Measurements from ENCODE around the gene YARS1.

Gene YARS1

GRCh38 chr1:32773018-32773763 lies 44.0 kb downstream of the YARS1 start:
- H3K36me3 Mint-ChIP-seq (ENCODE audit: low read depth), result peaks cover 43% of the 10 kb centered on the region
- H3K4me3 Mint-ChIP-seq, result peak overlapping the region; percentile 33
- H3K27ac Mint-ChIP-seq, result peak overlapping the region; percentile 69
- H3K9me3 Mint-ChIP-seq, result no peaks in the 10 kb centered on the region
- H3K4me1 Mint-ChIP-seq, result peaks cover 49% of the 10 kb centered on the region
- TF ChIP-seq CTCF (IDR thresholded peaks at IDR 0.05), result peak; percentile 95
- DNase-seq, result peak; percentile 85
- no peaks in the 10 kb centered on the region for H3K27me3 Mint-ChIP-seq (ENCODE audit: low read depth, poor library complexity)

GRCh38 chr1:32772281-32773017 lies 44.7 kb downstream of the YARS1 start:
- no peaks in the 10 kb centered on the region for H3K9me3 Mint-ChIP-seq
- TF ChIP-seq CTCF (IDR thresholded peaks at IDR 0.05), result no peak
- no peak for DNase-seq
- peaks cover 36% of the 10 kb centered on the region for H3K36me3 Mint-ChIP-seq (ENCODE audit: low read depth)
- no peak overlapping the region for H3K27ac Mint-ChIP-seq
- no peak overlapping the region for H3K4me3 Mint-ChIP-seq
- H3K4me1 Mint-ChIP-seq, result peaks cover 56% of the 10 kb centered on the region
- H3K27me3 Mint-ChIP-seq (ENCODE audit: low read depth, poor library complexity), result no peaks in the 10 kb centered on the region

- Mint-ChIP-seq H3K4me3 (no peak overlapping the region), H3K27me3 (ENCODE audit: low read depth, poor library complexity) (no peaks in the 10 kb centered on the region), H3K9me3 (no peaks in the 10 kb centered on the region), H3K36me3 (ENCODE audit: low read depth) (peaks cover 35% of the 10 kb centered on the region), H3K27ac (no peak overlapping the region), H3K4me1 (peaks cover 64% of the 10 kb centered on the region)
- DNase-seq, result peak; percentile 42
- no peak for TF ChIP-seq CTCF (IDR thresholded peaks at IDR 0.05)
Observed at GRCh38 chr1:32771561-32772280, 45.4 kb downstream of the YARS1 start.

- H3K9me3 Mint-ChIP-seq, result no peaks in the 10 kb centered on the region
- no peaks in the 10 kb centered on the region for H3K27me3 Mint-ChIP-seq (ENCODE audit: low read depth, poor library complexity)
- H3K4me3 Mint-ChIP-seq, result no peak overlapping the region
- H3K27ac Mint-ChIP-seq, result peak overlapping the region; percentile 72
- peaks cover 32% of the 10 kb centered on the region for H3K36me3 Mint-ChIP-seq (ENCODE audit: low read depth)
- H3K4me1 Mint-ChIP-seq, result peaks cover 71% of the 10 kb centered on the region
- DNase-seq, result no peak
- TF ChIP-seq CTCF (IDR thresholded peaks at IDR 0.05), result no peak
Observed at GRCh38 chr1:32770741-32771548, 46.2 kb downstream of the YARS1 start.

DNA sequence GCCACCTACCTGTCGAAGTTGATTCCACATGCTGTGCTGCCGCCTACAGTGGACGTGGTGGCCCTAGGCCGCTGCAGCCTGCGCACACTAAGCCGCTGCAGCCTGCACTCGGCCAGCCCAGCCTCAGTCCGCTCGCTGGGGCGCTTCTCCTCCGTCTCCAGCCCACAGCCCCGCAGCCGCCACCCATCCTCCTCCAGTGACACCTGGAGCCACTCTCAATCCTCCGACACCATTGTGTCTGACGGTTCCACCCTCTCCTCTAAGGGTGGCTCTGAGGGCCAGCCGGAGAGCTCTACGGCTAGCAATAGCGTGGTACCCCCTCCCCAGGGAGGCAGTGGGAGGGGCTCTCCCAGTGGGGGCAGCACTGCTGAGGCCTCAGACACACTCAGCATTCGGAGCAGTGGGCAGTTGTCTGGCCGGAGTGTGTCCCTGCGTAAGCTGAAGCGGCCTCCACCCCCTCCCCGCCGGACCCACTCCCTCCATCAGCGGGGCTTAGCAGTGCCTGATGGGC lies 46.9 kb downstream of the YARS1 start:
- Mint-ChIP-seq H3K27me3 (ENCODE audit: low read depth, poor library complexity) (no peaks in the 10 kb centered on the region), H3K9me3 (no peaks in the 10 kb centered on the region), H3K36me3 (ENCODE audit: low read depth) (peaks cover 28% of the 10 kb centered on the region), H3K4me3 (peak overlapping the region; percentile 44), H3K27ac (peak overlapping the region; percentile 40), H3K4me1 (peaks cover 78% of the 10 kb centered on the region)
- TF ChIP-seq CTCF (IDR thresholded peaks at IDR 0.05), result no peak
- DNase-seq, result no peak

Data from nephron progenitor cell (in vitro differentiated cells).